ENCODE data around the gene NUCB1.

The NUCB1 gene

GRCh38 chr19:48964205-48965039 is 64.3 kb downstream of the NUCB1 start:
- no peak for DNase-seq

DNA sequence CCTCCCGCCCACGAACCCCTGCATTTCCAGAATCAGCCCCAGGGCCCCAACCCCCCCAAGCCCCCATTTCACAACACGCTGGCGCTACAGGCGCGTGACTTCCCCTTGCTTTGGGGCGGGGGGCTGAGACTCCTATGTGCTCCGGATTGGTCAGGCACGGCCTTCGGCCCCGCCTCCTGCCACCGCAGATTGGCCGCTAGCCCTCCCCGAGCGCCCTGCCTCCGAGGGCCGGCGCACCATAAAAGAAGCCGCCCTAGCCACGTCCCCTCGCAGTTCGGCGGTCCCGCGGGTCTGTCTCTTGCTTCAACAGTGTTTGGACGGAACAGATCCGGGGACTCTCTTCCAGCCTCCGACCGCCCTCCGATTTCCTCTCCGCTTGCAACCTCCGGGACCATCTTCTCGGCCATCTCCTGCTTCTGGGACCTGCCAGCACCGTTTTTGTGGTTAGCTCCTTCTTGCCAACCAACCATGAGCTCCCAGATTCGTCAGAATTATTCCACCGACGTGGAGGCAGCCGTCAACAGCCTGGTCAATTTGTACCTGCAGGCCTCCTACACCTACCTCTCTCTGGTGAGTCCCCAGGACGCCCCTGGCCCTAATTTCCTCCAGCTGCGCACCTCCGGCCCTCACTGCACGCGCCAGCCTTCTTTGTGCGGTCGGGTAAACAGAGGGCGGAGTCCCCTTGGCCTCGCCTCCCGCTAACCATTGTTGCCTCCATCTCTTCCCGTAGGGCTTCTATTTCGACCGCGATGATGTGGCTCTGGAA is 65.1 kb downstream of the NUCB1 start, which contains the start of gene FTL:
Gene FTL (plus strand): TSS at position 270 of the 766 bp plus-strand sequence. CDS start 199 bp downstream, at position 469.
- DNase-seq, result peak; percentile 87

DNA sequence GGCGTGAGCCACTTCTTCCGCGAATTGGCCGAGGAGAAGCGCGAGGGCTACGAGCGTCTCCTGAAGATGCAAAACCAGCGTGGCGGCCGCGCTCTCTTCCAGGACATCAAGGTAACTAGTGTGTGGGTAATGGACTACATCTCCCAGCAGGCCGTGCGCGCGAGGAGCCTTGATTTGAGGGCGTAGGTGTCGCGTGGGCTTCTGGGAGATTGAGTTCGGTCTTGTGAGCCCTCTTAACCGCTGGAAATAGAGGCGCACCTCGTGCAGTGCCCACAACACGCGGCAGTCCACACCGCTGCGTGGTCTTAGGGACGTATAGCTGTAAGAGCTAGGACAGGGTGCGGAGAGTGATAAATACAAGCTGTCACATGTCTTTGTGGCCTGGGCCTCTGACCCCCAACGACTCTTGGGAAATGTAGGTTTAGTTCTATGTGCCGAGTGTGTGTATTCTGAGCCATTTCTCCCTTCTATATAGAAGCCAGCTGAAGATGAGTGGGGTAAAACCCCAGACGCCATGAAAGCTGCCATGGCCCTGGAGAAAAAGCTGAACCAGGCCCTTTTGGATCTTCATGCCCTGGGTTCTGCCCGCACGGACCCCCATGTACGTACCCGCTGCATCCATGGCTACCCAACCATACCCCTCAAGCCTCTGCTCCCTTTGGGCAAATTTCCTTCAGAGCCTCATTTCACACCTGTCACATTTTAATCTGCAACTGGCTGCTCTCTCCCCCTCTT is 65.9 kb downstream of the NUCB1 start:
- DNase-seq, result peak; percentile 73

GRCh38 chr19:48966541-48967345 is 66.6 kb downstream of the NUCB1 start:
- no peak for DNase-seq

DNA sequence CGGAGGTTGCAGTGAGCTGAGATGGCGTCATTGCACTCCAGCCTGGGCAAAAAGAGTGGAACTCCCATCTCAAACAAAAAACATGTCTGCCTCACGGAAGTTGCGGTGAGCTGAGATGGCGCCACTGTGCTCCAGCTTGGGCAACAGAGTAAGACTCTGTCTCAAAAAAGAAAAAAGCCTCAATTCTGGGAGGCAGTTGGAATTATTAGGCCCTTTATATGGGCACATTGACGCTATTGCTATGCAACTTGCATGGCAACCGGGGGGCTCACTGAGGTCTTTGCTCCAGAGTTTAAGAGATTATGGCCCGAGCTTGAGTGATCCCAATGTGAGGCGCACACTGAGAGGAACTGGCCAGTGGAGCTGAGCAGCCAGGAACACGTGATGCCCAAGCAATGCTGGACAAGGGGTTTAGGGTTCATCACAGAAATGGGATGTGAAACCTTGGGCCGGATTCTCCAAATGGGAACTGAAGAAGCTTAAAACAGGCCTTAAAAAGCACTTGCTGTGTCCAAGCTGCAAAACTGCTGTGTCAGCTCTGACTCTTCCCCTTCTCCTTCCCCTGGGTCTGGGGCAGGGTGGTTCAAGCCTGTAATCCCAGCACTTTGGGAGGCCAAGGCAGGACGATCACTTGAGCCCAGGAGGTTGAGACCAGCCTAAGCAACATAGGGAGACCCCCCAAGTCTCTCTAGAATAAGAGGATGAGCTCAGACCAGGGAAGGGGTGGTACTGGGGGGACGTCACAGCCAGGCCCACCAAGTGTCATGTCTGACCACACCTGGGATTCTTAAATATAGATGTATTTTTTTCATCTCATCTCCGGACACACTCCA is 67.5 kb downstream of the NUCB1 start:
- no peak for DNase-seq

DNA sequence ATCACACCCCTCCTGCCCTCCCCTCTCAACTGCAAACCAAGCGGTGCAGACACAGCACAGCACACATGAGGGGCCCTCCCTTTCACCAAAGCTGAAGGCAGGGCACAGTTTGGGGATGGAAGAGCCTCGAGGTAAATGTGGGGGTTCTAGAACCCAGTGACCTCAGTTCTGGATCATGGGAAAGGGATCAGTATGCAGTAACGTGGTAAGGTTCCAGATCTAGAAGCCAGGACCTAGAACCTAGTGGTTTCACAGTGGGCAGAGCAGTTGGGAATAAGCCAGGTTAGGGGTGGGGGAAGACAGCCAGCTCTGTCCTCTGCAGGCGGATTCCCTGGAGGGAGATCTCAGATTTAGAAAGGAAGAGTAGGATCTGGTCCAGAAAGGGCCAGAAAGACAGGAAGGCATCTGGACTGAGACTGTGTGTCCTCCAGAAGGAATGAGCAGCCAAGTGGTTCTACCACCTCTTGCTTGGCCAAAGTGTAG is 68.1 kb downstream of the NUCB1 start:
- no peak for DNase-seq

DNA sequence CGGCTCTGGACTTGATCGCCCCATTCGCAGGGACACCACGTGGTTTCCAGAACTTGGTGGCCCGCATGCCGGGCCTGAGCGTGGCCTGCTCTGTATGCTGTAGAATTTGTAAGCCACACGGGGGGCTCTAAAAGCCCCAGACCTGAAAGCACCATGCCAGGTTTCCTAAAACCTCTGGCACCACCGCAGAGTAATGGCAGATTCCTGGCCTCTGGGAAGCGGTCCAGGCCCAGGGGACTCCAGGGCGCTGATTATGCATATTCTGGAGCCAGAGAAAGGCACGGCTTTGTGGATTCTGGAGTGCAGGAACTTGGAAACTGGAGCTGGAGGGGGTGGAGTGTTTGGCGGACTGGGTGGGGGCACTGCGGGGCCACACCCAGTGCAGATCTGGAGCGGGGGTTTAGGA is 68.7 kb downstream of the NUCB1 start:
- no peak for DNase-seq

DNA sequence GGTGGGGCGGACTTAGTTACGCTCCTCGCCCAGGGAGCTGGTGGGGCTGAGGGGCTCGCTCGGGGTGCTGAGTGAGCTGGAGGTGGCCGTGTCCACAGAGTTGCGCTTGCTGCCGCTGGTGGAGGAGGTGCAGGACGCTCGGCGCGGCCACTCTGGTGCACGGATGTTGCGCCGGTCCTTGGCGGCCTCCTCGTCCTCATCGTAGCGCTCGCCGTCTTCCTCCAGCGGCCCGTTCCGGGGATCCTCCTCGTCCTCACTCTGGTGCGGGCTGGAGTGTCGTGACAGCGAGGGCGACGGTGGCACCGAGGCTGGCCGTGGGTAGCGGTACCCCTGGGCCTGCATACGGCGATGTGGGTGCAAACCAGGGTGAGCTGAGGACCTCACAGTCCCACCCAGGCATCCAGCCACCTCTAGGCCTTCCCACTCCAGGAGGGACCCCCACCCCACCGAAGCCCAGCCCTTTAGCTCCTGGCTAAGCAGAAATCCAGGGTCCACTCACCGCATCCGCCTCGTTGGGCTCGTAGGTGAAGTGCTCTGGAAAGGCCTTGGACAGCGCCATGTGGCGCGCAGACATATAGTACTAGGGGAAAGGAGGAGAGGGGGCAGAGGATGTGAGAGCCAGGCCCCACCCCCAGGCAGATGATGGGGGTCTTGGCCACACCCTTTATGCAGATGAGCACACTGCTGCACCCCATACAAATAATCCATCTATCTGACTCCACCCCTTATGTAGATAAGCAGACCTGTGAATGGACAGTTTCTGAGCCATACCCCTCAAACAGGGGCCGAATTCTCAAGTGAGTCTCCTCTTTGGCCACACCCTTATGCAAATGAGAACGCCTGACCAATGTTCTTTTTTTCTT is 69.4 kb downstream of the NUCB1 start:
- no peak for DNase-seq

GRCh38 chr19:48970139-48970766 is 70.1 kb downstream of the NUCB1 start:
- DNase-seq, result no peak

GRCh38 chr19:48970923-48971395 is 70.8 kb downstream of the NUCB1 start:
- no peak for DNase-seq
